Posterior vena cava (tissue), 2 donors: Measurements from ENCODE around the gene CD300E. TPM values are rescaled to one million over a fixed set of nuclear protein-coding genes. Genes with fewer than 3 reads are reported as not detected.
"Not testable (repeated sequence)": the region's sequence is repeated elsewhere in the genome, so short reads cannot be mapped to it uniquely, and the experiment has no call there.

Experiments used
- DNase-seq: peaks from one replicate; pipeline ENCODE4 v3.0.0-alpha.2; 2020; ENCODE audit warnings: low spot score
- intact Hi-C, 2 donors: fragments of 100-400 bp; cut with DNase I; formaldehyde crosslinking; loops; one replicate each; pipeline versions ENCODE4 v1.14.1 to v1.14.2; 2022 to 2023
- total RNA-seq, 2 donors: library from RNA; stranded (reverse); fragmentation: NEBNext Ultra II Directional; extraction: Animal tissue kit (Norgen Biotek cat#: 25700); gene quantifications; one replicate each; pipeline ENCODE4 v1.2.1, GENCODE V29; 2021
- donor health status: DM: yes; HTN: yes; CAD: no.
- donor health status: DM: yes; HTN: yes; CAD: no.

The CD300E gene
- total RNA-seq, 2 donors from 2014 or later = 1.4 to 3.3 TPM

GRCh38 chr17:74603746-74604145 is 19.8 kb downstream of the CD300E start:
- intact Hi-C loops = no loop called here
- peak; percentile 50 for DNase-seq

DNA sequence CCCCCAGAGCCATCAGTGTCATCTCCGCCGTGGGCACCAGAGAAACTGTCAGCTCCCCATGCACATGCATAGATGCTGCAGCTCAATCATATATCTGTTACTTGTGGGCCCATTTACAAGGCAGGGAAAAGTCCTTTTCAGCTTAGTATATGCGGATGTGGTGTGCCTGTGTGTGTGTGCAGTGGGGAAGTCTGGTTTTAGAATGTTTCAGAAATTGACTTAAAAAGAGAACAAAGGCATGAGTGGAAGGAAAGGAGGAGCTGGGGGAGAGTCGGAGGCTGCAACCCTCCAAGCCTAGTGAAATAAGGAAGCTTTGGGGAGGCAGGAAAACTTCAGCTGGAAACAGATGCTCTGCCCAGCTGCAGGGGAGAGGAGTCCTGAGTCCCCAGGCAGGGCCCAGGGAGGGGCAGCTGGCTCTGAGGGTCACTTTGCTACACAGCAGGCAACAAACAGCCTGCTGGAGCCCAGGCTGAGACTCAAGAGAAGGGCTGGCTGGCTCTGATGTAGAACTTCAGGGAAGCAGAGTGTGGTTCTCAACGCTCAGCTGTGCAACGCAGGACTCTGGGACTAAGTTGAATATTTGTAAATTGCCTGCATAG is 20.4 kb downstream of the CD300E start:
- intact Hi-C loops = no loop called here
- peak; percentile 64 for DNase-seq

- intact Hi-C loops = no loop called here
- DNase-seq = peak; percentile 66
Measured at GRCh38 chr17:74601944-74602572, 21.5 kb downstream of the CD300E start.

DNA sequence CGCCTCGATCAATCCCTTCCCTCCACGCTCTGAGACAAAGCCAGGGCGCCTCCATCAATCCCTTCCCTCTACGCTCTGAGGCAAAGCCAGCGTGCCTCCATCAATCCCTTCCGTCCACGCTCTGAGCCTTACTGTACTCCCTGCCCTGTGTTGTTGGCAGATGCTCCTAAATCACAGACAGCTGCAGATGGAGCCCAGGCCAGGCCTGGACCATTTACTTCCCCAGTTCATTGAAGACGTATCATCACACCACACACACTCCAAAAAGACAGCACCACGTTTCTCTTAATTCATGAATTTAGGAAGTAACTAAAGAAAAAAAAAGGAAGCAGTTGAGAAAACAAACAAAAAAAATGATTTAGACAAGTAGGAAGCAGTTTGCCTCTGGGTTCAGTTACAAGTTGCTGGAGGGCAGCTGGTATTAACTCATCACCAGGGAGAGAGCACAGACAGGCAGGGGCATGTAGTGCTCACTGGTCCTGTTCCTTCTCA is 24.0 kb downstream of the CD300E start:
- DNase-seq = peak; percentile 81
- intact Hi-C loops = no loop called here

- intact Hi-C loops = no loop called here
- peak; percentile 51 for DNase-seq
Measured at GRCh38 chr17:74599023-74599399, 24.5 kb downstream of the CD300E start.

GRCh38 chr17:74598346-74599022 is 25.1 kb downstream of the CD300E start:
- DNase-seq = peak; percentile 42
- intact Hi-C loops = no loop called here

DNA sequence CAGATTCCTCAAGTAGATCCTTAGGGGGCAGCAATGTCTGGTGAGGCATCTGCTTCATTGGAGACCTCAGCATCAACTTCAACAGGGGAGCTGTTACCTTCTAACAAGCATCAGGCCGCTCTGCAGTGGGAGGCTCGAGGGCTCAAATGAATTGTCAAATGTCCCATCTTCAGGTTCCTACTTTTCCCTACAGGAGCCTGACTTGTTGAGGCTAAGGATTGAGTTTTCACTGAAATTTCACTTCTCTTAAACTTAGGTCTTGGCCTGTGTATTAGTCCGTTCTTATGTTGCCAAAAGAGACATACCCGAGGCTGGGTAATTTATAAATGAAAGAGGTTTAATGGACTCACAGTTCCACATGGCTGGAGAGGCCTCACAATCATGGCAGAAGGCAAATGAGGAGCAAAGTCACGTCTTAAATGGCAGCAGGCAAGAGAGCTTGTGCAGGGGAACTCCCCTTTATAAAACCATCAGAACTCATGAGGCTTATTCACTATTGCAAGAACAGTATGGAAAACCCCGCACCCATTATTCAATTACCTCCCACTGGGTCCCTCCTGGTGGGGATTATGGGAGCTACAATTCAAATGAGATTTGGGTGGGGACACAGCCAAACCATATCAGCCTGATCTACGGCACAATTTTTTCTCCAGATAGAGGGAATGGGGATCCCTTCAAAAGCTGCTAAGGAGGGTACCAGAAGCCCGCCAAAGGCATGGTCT is 26.3 kb downstream of the CD300E start:
- DNase-seq = peak; percentile 20
- intact Hi-C loops = no loop called here

DNA sequence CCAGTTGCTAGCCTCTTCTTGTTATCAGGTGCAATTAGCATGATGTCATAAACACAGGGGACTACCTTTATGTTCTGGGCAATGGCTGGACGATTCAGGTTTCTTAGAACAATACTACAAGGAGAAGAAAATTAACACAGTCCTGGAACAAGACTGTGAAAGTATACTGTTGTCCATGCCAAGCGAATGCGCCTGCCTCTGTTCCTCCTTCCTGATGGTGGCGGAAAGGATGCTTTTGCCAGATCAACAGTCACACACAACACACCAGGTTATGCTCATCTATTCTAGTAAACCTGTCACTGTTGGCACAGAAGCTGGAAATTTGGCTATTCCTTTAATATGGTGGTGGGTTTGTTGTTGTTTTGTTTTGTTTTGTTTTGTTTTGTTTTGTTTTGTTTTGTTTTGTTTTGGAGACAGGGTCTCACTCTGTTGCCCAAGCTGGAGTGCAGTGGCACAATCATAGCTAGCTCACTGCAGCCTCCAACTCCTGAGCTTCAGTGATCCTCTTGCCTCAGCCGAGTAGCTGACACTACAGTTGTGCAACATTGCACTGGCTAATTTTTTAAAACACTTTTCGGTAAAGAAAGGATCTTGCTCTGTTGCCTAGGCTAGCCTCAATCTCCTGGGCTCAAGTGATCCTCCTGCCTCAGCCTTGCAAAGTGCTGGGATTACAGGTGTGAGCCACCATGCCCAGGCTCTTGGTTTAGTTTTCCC is 28.3 kb downstream of the CD300E start:
- DNase-seq = no peak
- intact Hi-C loops = no loop called here

GRCh38 chr17:74592087-74592990 is 31.2 kb downstream of the CD300E start, which contains the start of gene CD300LD:
CD300LD (minus strand) TSS chr17:74592283; CDS start chr17:74592202, 81 bp downstream.
- DNase-seq = peak; percentile 46
- intact Hi-C loops = no loop called here

DNA sequence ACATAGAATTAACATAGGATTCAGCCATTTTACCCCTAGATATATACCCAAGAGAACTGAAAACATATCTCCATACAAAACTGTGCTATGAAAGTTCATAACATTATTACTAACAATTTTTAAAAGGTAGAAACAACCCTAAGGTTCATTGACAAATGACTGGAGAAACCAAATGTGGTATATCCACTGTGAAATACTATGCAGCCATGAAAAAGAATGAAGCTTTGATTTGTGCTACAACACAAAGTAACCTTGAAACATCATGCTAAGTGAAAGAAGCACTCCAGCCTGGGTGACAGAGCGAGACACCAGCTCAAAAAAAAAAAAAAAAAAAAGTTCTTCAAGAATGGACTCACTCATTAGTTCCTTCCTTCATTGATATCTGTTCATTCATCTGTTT is 32.0 kb downstream of the CD300E start:
- intact Hi-C loops = no loop called here

DNA sequence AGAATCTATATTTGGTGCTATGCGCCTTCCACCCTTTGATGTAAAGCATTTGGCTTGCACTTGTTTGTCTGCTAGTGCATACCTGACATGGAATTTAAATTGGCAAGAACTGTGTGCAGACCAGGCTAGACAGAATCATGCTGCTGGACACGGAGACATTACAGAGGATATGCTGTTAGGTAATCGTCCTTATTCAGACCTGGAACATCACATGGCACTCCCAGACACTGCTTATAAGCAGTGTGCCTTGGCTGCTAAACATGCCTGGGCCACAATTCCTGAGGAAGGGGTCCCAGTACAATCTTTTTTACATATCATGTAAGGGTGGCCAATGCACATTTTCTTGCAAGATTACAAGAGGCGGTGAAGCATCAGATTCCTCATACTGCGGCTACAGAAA is 37.8 kb downstream of the CD300E start:
- intact Hi-C loops = no loop called here
- no peak for DNase-seq

More for the DNA sequence above, 32.0 kb downstream of the CD300E start:
- no peak for DNase-seq

DNA sequence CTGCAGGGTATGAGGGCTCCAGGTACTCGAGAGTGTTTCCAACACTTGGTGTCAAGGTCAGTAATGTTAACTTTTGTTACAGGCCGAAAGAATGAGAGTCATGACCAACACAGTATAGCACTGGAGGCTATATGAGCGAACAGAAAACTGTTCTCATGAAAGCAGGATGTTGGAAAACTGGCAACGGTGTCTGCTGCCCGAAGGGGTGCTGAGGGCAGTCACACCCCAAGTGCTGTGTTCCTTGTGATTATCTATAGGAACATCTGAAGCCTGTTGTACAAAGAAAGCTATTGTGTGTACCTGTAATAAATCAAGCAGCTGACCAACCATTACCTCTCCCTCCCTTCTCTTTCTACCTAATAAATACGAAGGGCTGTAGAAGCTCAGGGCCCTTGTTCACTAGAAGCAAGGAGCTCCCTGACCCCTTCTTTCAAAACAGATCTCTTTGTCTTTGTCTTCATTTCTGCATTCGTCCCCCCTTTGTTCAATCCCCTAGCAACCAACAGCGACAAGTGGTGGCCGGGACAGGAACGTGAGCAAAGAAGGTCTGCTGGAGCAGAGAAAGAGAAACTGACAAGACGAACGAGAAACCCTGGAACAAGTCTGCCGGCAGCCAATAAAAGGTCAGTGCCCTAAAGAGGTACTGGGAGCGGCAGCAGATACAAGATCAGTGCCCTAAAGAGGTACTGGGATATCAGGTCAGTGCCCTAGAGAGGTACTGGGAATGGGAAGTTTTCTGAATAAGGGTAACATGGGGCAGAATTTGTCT is 39.1 kb downstream of the CD300E start:
- intact Hi-C loops = no loop called here
- peak; percentile 34 for DNase-seq

DNA sequence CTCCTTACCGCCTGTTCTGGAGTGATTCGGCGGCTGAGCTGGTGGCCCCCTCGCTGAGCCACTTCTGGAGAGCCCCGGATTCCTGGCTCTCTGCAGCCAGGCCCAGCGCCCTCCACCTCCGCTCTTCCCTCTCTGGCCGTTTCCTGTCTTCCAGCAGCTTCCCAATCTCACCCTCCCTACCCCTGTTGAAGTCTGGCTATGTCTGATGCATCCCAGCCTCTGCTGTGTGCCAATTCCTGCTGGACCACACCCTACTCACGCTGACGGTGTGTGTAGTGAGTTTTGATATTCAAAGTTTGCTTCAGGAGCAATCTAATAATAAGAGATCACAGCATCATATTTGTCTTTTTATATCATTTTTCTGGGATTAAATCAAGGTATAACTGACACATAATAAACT is 40.9 kb downstream of the CD300E start:
- DNase-seq = no peak
- intact Hi-C loops = no loop called here

GRCh38 chr17:74579900-74580299 is 43.6 kb downstream of the CD300E start:
- DNase-seq = no peak
- intact Hi-C loops = no loop called here

- DNase-seq = no peak
- intact Hi-C loops = no loop called here
Measured at GRCh38 chr17:74578979-74579378, 44.6 kb downstream of the CD300E start.

- intact Hi-C loops = no loop called here
- DNase-seq = no peak
Measured at GRCh38 chr17:74574489-74575142, 48.9 kb downstream of the CD300E start.

GRCh38 chr17:74573635-74574034 is 49.9 kb downstream of the CD300E start:
- DNase-seq, intact Hi-C loops: not testable (repeated sequence)
